ENCODE results near the gene WFDC6. TPM values are rescaled to one million over a fixed set of nuclear protein-coding genes. Genes with fewer than 3 reads are reported as not detected.

The WFDC6 gene
- total and polyA plus RNA-seq, 4 donors = 0.24 to 2.3 (median 1.0) TPM; not detected in 1

DNA sequence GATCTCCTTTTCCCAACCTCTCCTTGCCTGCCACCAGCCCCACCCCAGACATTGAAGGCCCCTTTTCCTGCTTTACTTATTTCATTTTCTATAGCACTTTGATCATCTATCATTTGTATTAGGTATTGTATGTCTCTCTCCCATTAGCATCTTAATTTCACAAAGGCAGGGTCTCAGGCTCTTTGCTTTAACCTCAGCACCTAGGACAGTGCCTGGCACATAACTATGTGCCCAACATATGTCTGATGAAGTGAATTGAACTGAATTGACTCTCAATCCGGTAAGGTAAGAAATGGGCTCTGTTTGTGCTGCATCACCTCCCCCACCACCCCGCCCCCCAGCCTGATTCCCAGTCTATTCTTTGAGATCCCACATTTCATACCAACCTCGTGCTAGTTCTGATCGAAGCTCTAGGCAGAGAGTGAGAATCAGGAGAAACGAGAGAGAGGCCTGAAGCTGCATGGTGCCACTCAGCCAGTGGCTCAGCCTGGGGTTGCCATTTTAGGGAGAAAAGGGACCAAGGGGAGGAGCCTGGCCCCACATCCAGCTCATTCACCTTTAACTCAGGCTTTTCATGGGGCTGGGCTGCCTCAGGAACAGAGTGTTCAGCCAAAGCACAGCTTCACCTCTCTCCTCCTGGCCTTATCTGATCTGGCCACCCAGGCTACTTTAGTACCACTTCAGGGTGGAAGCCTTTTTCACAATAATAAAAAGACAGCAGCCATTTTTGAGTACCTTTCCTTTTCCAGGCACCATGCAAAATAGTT lies 24.0 kb downstream of the WFDC6 start, which contains the start of gene SPINT3:
Gene SPINT3, minus strand, starts transcription at position 476 of the 767 bp plus-strand sequence. Its CDS starts 14 bp downstream, at position 462.
- no peak within 1 kb of the TSS for H3K4me3 ChIP-seq
- no peaks in the 10 kb centered on the region for H3K9me3 ChIP-seq (ENCODE audit: control insufficient read depth in 4 of 4, insufficient read depth in 3 of 4, low read length in 3 of 4)
- TF ChIP-seq, protein P1, sequence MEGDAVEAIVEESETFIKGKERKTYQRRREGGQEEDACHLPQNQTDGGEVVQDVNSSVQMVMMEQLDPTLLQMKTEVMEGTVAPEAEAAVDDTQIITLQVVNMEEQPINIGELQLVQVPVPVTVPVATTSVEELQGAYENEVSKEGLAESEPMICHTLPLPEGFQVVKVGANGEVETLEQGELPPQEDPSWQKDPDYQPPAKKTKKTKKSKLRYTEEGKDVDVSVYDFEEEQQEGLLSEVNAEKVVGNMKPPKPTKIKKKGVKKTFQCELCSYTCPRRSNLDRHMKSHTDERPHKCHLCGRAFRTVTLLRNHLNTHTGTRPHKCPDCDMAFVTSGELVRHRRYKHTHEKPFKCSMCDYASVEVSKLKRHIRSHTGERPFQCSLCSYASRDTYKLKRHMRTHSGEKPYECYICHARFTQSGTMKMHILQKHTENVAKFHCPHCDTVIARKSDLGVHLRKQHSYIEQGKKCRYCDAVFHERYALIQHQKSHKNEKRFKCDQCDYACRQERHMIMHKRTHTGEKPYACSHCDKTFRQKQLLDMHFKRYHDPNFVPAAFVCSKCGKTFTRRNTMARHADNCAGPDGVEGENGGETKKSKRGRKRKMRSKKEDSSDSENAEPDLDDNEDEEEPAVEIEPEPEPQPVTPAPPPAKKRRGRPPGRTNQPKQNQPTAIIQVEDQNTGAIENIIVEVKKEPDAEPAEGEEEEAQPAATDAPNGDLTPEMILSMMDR (IDR thresholded peaks at IDR 0.05; ENCODE audit: control extremely low read depth, extremely low read depth) = no peak
- H3K27me3 ChIP-seq (ENCODE audit: control insufficient read depth in 3 of 3, insufficient read depth in 3 of 3, low read length in 2 of 3) = no peaks in the 10 kb centered on the region
- H3K9ac ChIP-seq (ENCODE audit: insufficient read depth in 1 of 2, low read length in 2 of 2) = no peak within 1 kb of the TSS
- H3K4me1 ChIP-seq (ENCODE audit: control insufficient read depth in 5 of 5, insufficient read depth in 5 of 5, low read length in 5 of 5) = no peaks in the 10 kb centered on the region
- 69 to 74% methylated on average over 5 of the region's 5 CpGs for WGBS, 2 donors
- no peak for ATAC-seq (ENCODE audit: insufficient read depth, low FRiP score)
- no peak for DNase-seq
- H3K27ac ChIP-seq (ENCODE audit: low read depth in 1 of 2, low read length in 1 of 2) = no peak within 1 kb of the TSS
- H3K36me3 ChIP-seq (ENCODE audit: control insufficient read depth in 4 of 4, insufficient read depth in 4 of 4, low read length in 4 of 4) = no peaks in the 10 kb centered on the region

DNA sequence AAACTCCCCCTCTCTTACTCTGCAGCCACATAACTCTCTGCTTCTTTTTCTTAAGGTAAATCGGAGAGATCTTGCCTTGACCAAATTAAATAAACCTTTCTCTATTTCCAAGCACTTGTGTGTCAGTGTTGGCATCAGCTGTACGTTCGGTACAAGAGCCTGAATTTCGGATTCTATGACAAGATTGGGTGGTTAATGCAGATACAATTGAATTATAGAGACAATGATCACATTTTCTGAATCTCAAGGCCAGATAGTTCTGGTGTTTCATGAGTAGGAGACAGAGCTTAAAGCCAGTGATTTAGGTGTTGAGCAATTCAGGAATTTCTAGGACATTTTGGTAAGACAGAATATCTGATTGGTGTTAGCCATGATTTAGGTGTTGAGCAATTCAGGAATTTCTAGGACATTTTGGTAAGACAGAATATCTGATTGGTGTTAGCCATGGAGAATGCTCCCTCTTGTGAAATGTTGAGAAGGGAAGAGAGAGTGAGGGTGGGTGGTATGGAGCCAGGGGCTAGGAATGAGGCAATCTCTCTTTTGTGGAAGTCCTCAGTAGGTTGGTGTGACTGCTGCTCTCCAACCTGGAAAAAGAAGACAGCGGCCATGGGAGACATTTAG lies 28.9 kb downstream of the WFDC6 start:
- Histone ChIP-seq H3K4me1 (ENCODE audit: control insufficient read depth in 5 of 5, insufficient read depth in 5 of 5, low read length in 5 of 5) (no peaks in the 10 kb centered on the region), H3K36me3 (ENCODE audit: control insufficient read depth in 4 of 4, insufficient read depth in 4 of 4, low read length in 4 of 4) (no peaks in the 10 kb centered on the region), H3K4me3 (no peak overlapping the region), H3K9me3 (ENCODE audit: control insufficient read depth in 4 of 4, insufficient read depth in 3 of 4, low read length in 3 of 4) (no peaks in the 10 kb centered on the region), H3K9ac (ENCODE audit: insufficient read depth in 1 of 2, low read length in 2 of 2) (no peak overlapping the region), H3K27me3 (ENCODE audit: control insufficient read depth in 3 of 3, insufficient read depth in 3 of 3, low read length in 2 of 3) (no peaks in the 10 kb centered on the region), H3K27ac (ENCODE audit: low read depth in 1 of 2, low read length in 1 of 2) (no peak overlapping the region)
- ATAC-seq (ENCODE audit: insufficient read depth, low FRiP score) = no peak
- DNase-seq = no peak
- 85 to 94% methylated on average over 5 of the region's 5 CpGs for WGBS, 2 donors
- TF ChIP-seq, protein P1 (IDR thresholded peaks at IDR 0.05; ENCODE audit: control extremely low read depth, extremely low read depth) = no peak

DNA sequence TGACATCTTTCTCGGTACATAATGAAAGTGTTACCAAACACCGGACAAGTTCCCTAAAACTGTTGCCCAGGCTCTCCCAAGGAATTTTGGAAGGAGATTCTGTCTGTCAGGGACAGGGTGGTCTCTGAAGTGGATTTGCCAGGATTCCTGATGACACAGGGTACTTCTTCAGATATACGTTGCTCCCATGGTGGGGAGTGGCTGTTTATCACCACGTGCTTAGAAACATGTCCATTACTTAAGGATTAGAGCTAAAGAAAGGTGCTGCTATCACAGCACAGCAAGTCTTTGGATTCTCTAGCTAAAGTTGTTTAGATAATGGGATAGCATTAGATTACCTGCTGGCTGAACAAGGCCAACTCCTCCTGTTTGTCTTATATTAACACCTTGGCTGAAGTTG lies 30.2 kb downstream of the WFDC6 start:
- WGBS, 2 donors = 59 to 85% methylated on average over 4 of the region's 4 CpGs

More for the DNA sequence above, 30.2 kb downstream of the WFDC6 start:
- Histone ChIP-seq H3K9ac (ENCODE audit: insufficient read depth in 1 of 2, low read length in 2 of 2) (no peak overlapping the region), H3K9me3 (ENCODE audit: control insufficient read depth in 4 of 4, insufficient read depth in 3 of 4, low read length in 3 of 4) (peaks cover 0 to 2% (median 0%) of the 10 kb centered on the region in 4 donors), H3K27ac (ENCODE audit: low read depth in 1 of 2, low read length in 1 of 2) (no peak overlapping the region), H3K4me1 (ENCODE audit: control insufficient read depth in 5 of 5, insufficient read depth in 5 of 5, low read length in 5 of 5) (no peaks in the 10 kb centered on the region), H3K36me3 (ENCODE audit: control insufficient read depth in 4 of 4, insufficient read depth in 4 of 4, low read length in 4 of 4) (no peaks in the 10 kb centered on the region), H3K4me3 (no peak overlapping the region), H3K27me3 (ENCODE audit: control insufficient read depth in 3 of 3, insufficient read depth in 3 of 3, low read length in 2 of 3) (no peaks in the 10 kb centered on the region)
- ATAC-seq (ENCODE audit: insufficient read depth, low FRiP score) = no peak
- DNase-seq = no peak
- TF ChIP-seq, protein P1 (IDR thresholded peaks at IDR 0.05; ENCODE audit: control extremely low read depth, extremely low read depth) = no peak

All from lung (tissue), 12 donors.